CD14-positive monocyte (primary cell): ENCODE measurements around the gene MRPL42. TPM values are rescaled to one million over a fixed set of nuclear protein-coding genes. Genes with fewer than 3 reads are reported as not detected.
A peak's percentile ranks its signal among the peaks of the same experiment; 100 is the strongest.

ENCODE experiments used
- DNase-seq, 3 donors: peaks; one replicate each; pipeline ENCODE4 v3.0.0-alpha.2; 2011 to 2022
- H2AFZ ChIP-seq: 2 replicates; pipeline ENCODE4 v1.6.0; 2012; ENCODE audit warnings: mild to moderate bottlenecking, low read depth, low read length, inconsistent platforms; ENCODE audit not compliant: insufficient read depth, poor library complexity, severe bottlenecking
- H3K27ac ChIP-seq, 2 donors: 1 replicate in 1 of 2; 2 replicates in 1 of 2; pipeline ENCODE4 v1.5.1; 2012 to 2013; ENCODE audit warnings: low read length in 2 of 2, control low read depth in 1 of 2, inconsistent platforms in 1 of 2, low read depth in 1 of 2, mild to moderate bottlenecking in 1 of 2
- H3K27me3 ChIP-seq, 2 donors: one replicate each; pipeline versions ENCODE4 v1.6.0 to v1.6.1; 2011 to 2013; ENCODE audit warnings: low read length in 2 of 2; ENCODE audit not compliant: control insufficient read depth in 2 of 2, insufficient read depth in 2 of 2
- H3K36me3 ChIP-seq, 2 donors: replicated peaks in 1 of 2; 1 replicate in 1 of 2; 2 replicates in 1 of 2; pipeline versions ENCODE4 v1.5.1 to v1.6.1; 2012 to 2013; ENCODE audit warnings: low read length in 2 of 2, control low read depth in 1 of 2, inconsistent platforms in 1 of 2, mild to moderate bottlenecking in 1 of 2; ENCODE audit not compliant: insufficient read depth in 2 of 2, control insufficient read depth in 1 of 2
- H3K4me1 ChIP-seq, 2 donors: 1 replicate in 1 of 2; 2 replicates in 1 of 2; pipeline versions ENCODE4 v1.5.1 to v1.6.1; 2012 to 2013; ENCODE audit warnings: low read length in 2 of 2, control low read depth in 1 of 2, inconsistent platforms in 1 of 2, mild to moderate bottlenecking in 1 of 2, moderate library complexity in 1 of 2; ENCODE audit not compliant: insufficient read depth in 2 of 2, control insufficient read depth in 1 of 2
- H3K4me2 ChIP-seq: replicated peaks from 2 replicates; pipeline ENCODE3; 2012; ENCODE audit warnings: low read length, moderate library complexity, mild to moderate bottlenecking; ENCODE audit not compliant: poor library complexity, severe bottlenecking; ENCODE audit errors: extremely low read depth
- H3K4me3 ChIP-seq, 3 experiments: fragments of 200-600 bp in 1 of 3; sonication (generic) in 1 of 3; replicated peaks in 1 of 3; 1 replicate in 2 of 3; 2 replicates in 1 of 3; pipeline ENCODE4 v1.5.1; 2011 to 2013; ENCODE audit warnings: low read length in 3 of 3, mild to moderate bottlenecking in 3 of 3, control low read depth in 2 of 3, low read depth in 2 of 3, inconsistent platforms in 1 of 3, moderate library complexity in 1 of 3
- H3K79me2 ChIP-seq: 2 replicates; pipeline ENCODE4 v1.6.0; 2012; ENCODE audit warnings: mild to moderate bottlenecking, control low read depth, inconsistent platforms, low read length, moderate library complexity; ENCODE audit not compliant: insufficient read depth
- H3K9ac ChIP-seq: 2 replicates; pipeline ENCODE4 v1.6.0; 2017; ENCODE audit warnings: low read length, mild to moderate bottlenecking; ENCODE audit not compliant: insufficient read depth, poor library complexity, severe bottlenecking
- H3K9me3 ChIP-seq, 2 donors: replicated peaks in 1 of 2; 1 replicate in 1 of 2; 2 replicates in 1 of 2; pipeline versions ENCODE4 v1.5.1 to v1.6.1; 2012 to 2013; ENCODE audit warnings: low read length in 2 of 2, control low read depth in 1 of 2; ENCODE audit not compliant: control insufficient read depth in 1 of 2, insufficient read depth in 1 of 2
- H4K20me1 ChIP-seq: 2 replicates; pipeline ENCODE4 v1.6.0; 2012; ENCODE audit warnings: mild to moderate bottlenecking, low read length, control low read depth, moderate library complexity; ENCODE audit not compliant: insufficient read depth
- H3K27ac Mint-ChIP-seq, 7 donors: one replicate each; pipeline ENCODE4 v1.8.0; 2020; ENCODE audit warnings: mild to moderate bottlenecking in 7 of 7, mixed read lengths in 7 of 7, moderate library complexity in 6 of 7, inconsistent platforms in 2 of 7
- H3K27me3 Mint-ChIP-seq, 3 donors: one replicate each; pipeline ENCODE4 v1.8.0; 2021 to 2022; ENCODE audit warnings: low read depth in 3 of 3, mild to moderate bottlenecking in 3 of 3, mixed read lengths in 3 of 3, moderate library complexity in 3 of 3, inconsistent platforms in 1 of 3
- H3K36me3 Mint-ChIP-seq, 2 donors: one replicate each; pipeline ENCODE4 v1.8.0; 2020; ENCODE audit warnings: mixed read lengths in 2 of 2, inconsistent platforms in 1 of 2, mild to moderate bottlenecking in 1 of 2
- H3K4me1 Mint-ChIP-seq: one replicate; pipeline ENCODE4 v1.8.0; 2020; ENCODE audit warnings: mild to moderate bottlenecking, mixed read lengths
- H3K4me3 Mint-ChIP-seq, 2 donors: one replicate each; pipeline ENCODE4 v1.8.0; 2020; ENCODE audit warnings: mild to moderate bottlenecking in 2 of 2, mixed read lengths in 2 of 2, moderate library complexity in 1 of 2
- H3K9me3 Mint-ChIP-seq, 7 donors: one replicate each; pipeline ENCODE4 v1.8.0; 2020 to 2022; ENCODE audit warnings: mixed read lengths in 7 of 7, mild to moderate bottlenecking in 6 of 7, moderate library complexity in 6 of 7, inconsistent platforms in 2 of 7
- CTCF ChIP-seq: fragments of 200-600 bp; IDR thresholded peaks from one replicate; pipeline ENCODE4 v1.8.0; 2022; ENCODE audit warnings: antibody characterized with exemption, mild to moderate bottlenecking
- WGBS: methylation state at CpG from one replicate; pipeline ENCODE4 v1.1.5; 2013; ENCODE audit warnings: missing lambda C conversion rate; ENCODE audit not compliant: insufficient coverage; 5-methylcytosine and 5-hydroxymethylcytosine counted together
- intact Hi-C, 2 donors: fragments of 100-400 bp; cut with micrococcal nuclease; formaldehyde crosslinking; loops; one replicate each; pipeline versions ENCODE4 v1.15.0 to v1.15.1; 2023
- polyA plus RNA-seq, 3 donors: library from polyadenylated mRNA; depleted of rRNA in 1 of 3; unstranded in 2 of 3; stranded (reverse) in 1 of 3; fragments of 300-500 nt in 2 of 3; fragments of >200 nt in 1 of 3; fragmentation: Illumina TruSeq in 2 of 3; gene quantifications; 1 replicate in 2 of 3; 2 replicates in 1 of 3; pipeline ENCODE4 v1.2.3, GENCODE V29; 2012 to 2021

The MRPL42 gene
- polyA plus RNA-seq, 3 donors = 15.7 to 68.3 (median 62.8) TPM

- no peak for TF ChIP-seq CTCF
Measured at GRCh38 chr12:93434256-93434865, 33.0 kb upstream of the MRPL42 start.

GRCh38 chr12:93438266-93439050 is 28.9 kb upstream of the MRPL42 start:
- H3K27ac ChIP-seq = peak overlapping the region in 1 of 2 donors; percentile 37
- peaks cover 73% of the 10 kb centered on the region for H3K4me1 Mint-ChIP-seq
- no peaks in the 10 kb centered on the region for H3K36me3 Mint-ChIP-seq
- no peaks in the 10 kb centered on the region for H3K27me3 Mint-ChIP-seq
- no peak overlapping the region for H3K9ac ChIP-seq
- no peak overlapping the region for H3K4me2 ChIP-seq
- H3K4me1 ChIP-seq = peaks cover 47 to 72% of the 10 kb centered on the region in 2 donors
- H3K79me2 ChIP-seq = peaks cover 83% of the 10 kb centered on the region
- no peaks in the 10 kb centered on the region for H3K9me3 Mint-ChIP-seq
- no peaks in the 10 kb centered on the region for H3K36me3 ChIP-seq
- H4K20me1 ChIP-seq = peaks cover 70% of the 10 kb centered on the region
- peak overlapping the region in 3 of 7 donors; percentile 39 to 64 (median 41) for H3K27ac Mint-ChIP-seq
- DNase-seq = no peak
- 36% methylated on average over 2 of the region's 3 CpGs for WGBS
- no peaks in the 10 kb centered on the region for H3K9me3 ChIP-seq
- no peak for TF ChIP-seq CTCF
- no peak overlapping the region for H3K4me3 Mint-ChIP-seq
- H3K4me3 ChIP-seq = no peak overlapping the region
- intact Hi-C loops = no loop called here
- no peaks in the 10 kb centered on the region for H3K27me3 ChIP-seq
- H2AFZ ChIP-seq = no peak overlapping the region

More at GRCh38 chr12:93434256-93434865, 33.0 kb upstream of the MRPL42 start:
- Histone ChIP-seq H4K20me1 (peaks cover 93% of the 10 kb centered on the region), H2AFZ (no peak overlapping the region), H3K79me2 (peaks cover 100% of the 10 kb centered on the region), H3K27ac (peak overlapping the region; percentile 48 to 73), H3K27me3 (no peaks in the 10 kb centered on the region), H3K9ac (peak overlapping the region; percentile 21), H3K4me3 (peak overlapping the region in 2 of 3 experiments; percentile 26 to 60), H3K4me1 (peaks cover 30 to 50% of the 10 kb centered on the region in 2 donors), H3K4me2 (peak overlapping the region; percentile 66), H3K36me3 (no peaks in the 10 kb centered on the region), H3K9me3 (no peaks in the 10 kb centered on the region)
- Mint-ChIP-seq H3K27ac (peak overlapping the region; percentile 35 to 90 (median 77)), H3K27me3 (no peaks in the 10 kb centered on the region), H3K4me3 (peak overlapping the region; percentile 61 to 76), H3K4me1 (peaks cover 69% of the 10 kb centered on the region), H3K9me3 (no peaks in the 10 kb centered on the region), H3K36me3 (peaks cover 0 to 1% of the 10 kb centered on the region in 2 donors)
- no CpG with 5 or more reads among the region's 5 CpGs for WGBS
- intact Hi-C loops = no loop called here
- DNase-seq = peak in 1 of 3 donors; percentile 44
